Inflammatory macrophage treated with lipopolysaccharide for 4 hours (primary cell): ENCODE measurements around the gene NRP1.

Experiments
- DNase-seq: peaks from one replicate; pipeline ENCODE4 v3.0.0-alpha.2; 2020

NRP1 gene

GRCh38 chr10:33347211-33347610, 12.7 kb upstream of the NRP1 start:
- peak; percentile 28 for DNase-seq

GRCh38 chr10:33345236-33345635, 10.8 kb upstream of the NRP1 start:
- DNase-seq, result no peak

- DNase-seq, result no peak
Measured at GRCh38 chr10:33344676-33345075, 10.2 kb upstream of the NRP1 start.

- DNase-seq, result no peak
Measured at GRCh38 chr10:33341637-33342036, 7.2 kb upstream of the NRP1 start.

GRCh38 chr10:33337326-33337957, 3.0 kb upstream of the NRP1 start:
- no peak for DNase-seq

- DNase-seq, result peak; percentile 47
Measured at GRCh38 chr10:33336582-33337325, 2.3 kb upstream of the NRP1 start.

GRCh38 chr10:33335801-33336581, 1.5 kb upstream of the NRP1 start:
- DNase-seq, result peak; percentile 54

GRCh38 chr10:33335551-33335800, 1.0 kb upstream of the NRP1 start:
- DNase-seq, result peak; percentile 36

GRCh38 chr10:33334805-33335550, 511 bp upstream of the NRP1 start:
- DNase-seq, result peak; percentile 82

- peak; percentile 79 for DNase-seq
Measured at GRCh38 chr10:33333260-33334101, 986 bp downstream of the NRP1 start.

- DNase-seq, result peak; percentile 38
Measured at GRCh38 chr10:33332183-33333065, 2.0 kb downstream of the NRP1 start.

- no peak for DNase-seq
Measured at GRCh38 chr10:33331379-33331694, 3.1 kb downstream of the NRP1 start.

GRCh38 chr10:33330543-33331378, 3.7 kb downstream of the NRP1 start:
- peak; percentile 83 for DNase-seq

GRCh38 chr10:33329178-33329577, 5.3 kb downstream of the NRP1 start:
- DNase-seq, result no peak

- no peak for DNase-seq
Measured at GRCh38 chr10:33328253-33328652, 6.2 kb downstream of the NRP1 start.

GRCh38 chr10:33327751-33328150, 6.7 kb downstream of the NRP1 start:
- DNase-seq, result peak; percentile 21

- peak; percentile 72 for DNase-seq
Measured at GRCh38 chr10:33326933-33327332, 7.5 kb downstream of the NRP1 start.

- no peak for DNase-seq
Measured at GRCh38 chr10:33325929-33326328, 8.5 kb downstream of the NRP1 start.

GRCh38 chr10:33323721-33324120, 10.7 kb downstream of the NRP1 start:
- no peak for DNase-seq

- no peak for DNase-seq
Measured at GRCh38 chr10:33321516-33321915, 13.0 kb downstream of the NRP1 start.

GRCh38 chr10:33320288-33320687, 14.2 kb downstream of the NRP1 start:
- peak; percentile 26 for DNase-seq
